ENCODE data around the gene PLCB1. TPM values are rescaled to one million over a fixed set of nuclear protein-coding genes. Genes with fewer than 3 reads are reported as not detected.

Gene PLCB1
- total and polyA plus RNA-seq, 2 of the 4 experiments (the other 2 are of a cell fraction): 5.6 to 16.1 TPM

GRCh38 chr20:8842525-8842924 lies 710.5 kb downstream of the PLCB1 start:
- H3K79me1 ChIP-seq (ENCODE audit: low read depth in 1 of 2, low read length in 2 of 2): no peaks in the 10 kb centered on the region
- H3K36me3 ChIP-seq (ENCODE audit: control insufficient read depth, insufficient read depth, low read length): no peaks in the 10 kb centered on the region
- POLR2A ChIA-PET (ENCODE audit: unreplicated experiment): no interaction called here
- H3K4me2 ChIP-seq (ENCODE audit: low read depth, low read length): no peak overlapping the region
- no peaks in the 10 kb centered on the region for H3K4me1 ChIP-seq (ENCODE audit: control insufficient read depth, insufficient read depth, low read length)
- no TSS peak for BruUV-seq (replicated peaks)
- H4K8ac ChIP-seq (ENCODE audit: low read depth in 2 of 2, low read length in 2 of 2): no peak overlapping the region
- ATAC-seq (ENCODE audit: low read depth): no peak
- dilution Hi-C loops (cut with HindIII; ENCODE audit: low sequenced_read_pairs, unreplicated experiment) (no loop called here), intact Hi-C loops (cut with micrococcal nuclease) (no loop called here), in situ Hi-C loops (cut with MboI; ENCODE audit: low sequenced_read_pairs) (no loop called here)
- no peak overlapping the region for H3K4ac ChIP-seq (ENCODE audit: low read depth, low read length)
- no peak overlapping the region for H4K5ac ChIP-seq (ENCODE audit: low read depth, low read length)
- peaks cover 6% of the 10 kb centered on the region for H3K9me1 ChIP-seq (ENCODE audit: insufficient read depth, low read length)
- H3K23ac ChIP-seq (ENCODE audit: low read depth, low read length): no peak overlapping the region
- H2AK5ac ChIP-seq (ENCODE audit: low read depth, low read length): no peak overlapping the region
- no peak overlapping the region for H2BK120ac ChIP-seq (ENCODE audit: low read depth, low read length)
- H4K20me1 ChIP-seq (ENCODE audit: insufficient read depth, low read length): no peaks in the 10 kb centered on the region
- TF ChIP-seq CTCF (conservative IDR thresholded peaks at IDR 0.05; ENCODE audit: low read depth, low read length) (no peak), MAFK (IDR thresholded peaks at IDR 0.05; ENCODE audit: low read depth, low read length) (no peak), CEBPB (IDR thresholded peaks at IDR 0.05; ENCODE audit: low read depth, low read length) (no peak), RFX5 (IDR thresholded peaks at IDR 0.05; ENCODE audit: low read depth, low read length) (no peak), SMC3 (IDR thresholded peaks at IDR 0.05; ENCODE audit: low read depth, low read length) (no peak), MXI1 (IDR thresholded peaks at IDR 0.05; ENCODE audit: borderline replicate concordance, low read depth, low read length) (no peak), BHLHE40 (IDR thresholded peaks at IDR 0.05; ENCODE audit: low read depth, low read length) (no peak), NFE2L2 (IDR thresholded peaks at IDR 0.05; ENCODE audit: low read depth, low read length) (no peak), POLR2A (IDR thresholded peaks at IDR 0.05; ENCODE audit: low read depth, low read length) (no peak), MAZ (IDR thresholded peaks at IDR 0.05; ENCODE audit: borderline replicate concordance, low read depth, low read length) (no peak), FOS (IDR thresholded peaks at IDR 0.05; ENCODE audit: low read depth, low read length) (no peak), RAD21 (IDR thresholded peaks at IDR 0.05; ENCODE audit: low read length) (no peak), RCOR1 (IDR thresholded peaks at IDR 0.05; ENCODE audit: insufficient replicate concordance, low read length) (no peak)
- TF ChIP-seq, protein P1, sequence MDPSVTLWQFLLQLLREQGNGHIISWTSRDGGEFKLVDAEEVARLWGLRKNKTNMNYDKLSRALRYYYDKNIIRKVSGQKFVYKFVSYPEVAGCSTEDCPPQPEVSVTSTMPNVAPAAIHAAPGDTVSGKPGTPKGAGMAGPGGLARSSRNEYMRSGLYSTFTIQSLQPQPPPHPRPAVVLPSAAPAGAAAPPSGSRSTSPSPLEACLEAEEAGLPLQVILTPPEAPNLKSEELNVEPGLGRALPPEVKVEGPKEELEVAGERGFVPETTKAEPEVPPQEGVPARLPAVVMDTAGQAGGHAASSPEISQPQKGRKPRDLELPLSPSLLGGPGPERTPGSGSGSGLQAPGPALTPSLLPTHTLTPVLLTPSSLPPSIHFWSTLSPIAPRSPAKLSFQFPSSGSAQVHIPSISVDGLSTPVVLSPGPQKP (IDR thresholded peaks at IDR 0.05; ENCODE audit: borderline replicate concordance, low read depth, low read length): no peak
- no peak overlapping the region for H3K4me3 ChIP-seq (ENCODE audit: insufficient read depth, low read depth, low read length)
- CTCF ChIA-PET: no interaction called here
- H3K27me3 ChIP-seq (ENCODE audit: control insufficient read depth, insufficient read depth, low read length): no peaks in the 10 kb centered on the region
- no peak overlapping the region for H2BK20ac ChIP-seq (ENCODE audit: low read depth, low read length)
- 100% methylated on average over 2 of the region's 13 CpGs; no CpG with 5 or more reads in 1 of the 2 experiments for WGBS, 2 experiments (ENCODE audit: extremely low coverage in 2 of 2, insufficient read length in 1 of 2)
- H3K9me3 ChIP-seq (ENCODE audit: control insufficient read depth, insufficient read depth, low read length): no peaks in the 10 kb centered on the region
- H3K18ac ChIP-seq (ENCODE audit: low read depth, low read length): no peak overlapping the region
- no peak overlapping the region for H3K27ac ChIP-seq (ENCODE audit: insufficient read depth, low read length)
- no peak overlapping the region for H4K91ac ChIP-seq (ENCODE audit: insufficient read depth, low read depth, low read length)
- H2AFZ ChIP-seq (replicated peaks; ENCODE audit: low read length, poor library complexity): no peak overlapping the region
- no peak for DNase-seq
- H2BK15ac ChIP-seq (ENCODE audit: low read depth, low read length): no peak overlapping the region
- H3K9ac ChIP-seq (ENCODE audit: low read depth, low read length): no peak overlapping the region
- H2AK9ac ChIP-seq (replicated peaks; ENCODE audit: low read depth, low read length, poor library complexity): no peak overlapping the region
- no peak overlapping the region for H2BK5ac ChIP-seq (ENCODE audit: low read depth, low read length, poor library complexity, severe bottlenecking)
- H3K14ac ChIP-seq (replicated peaks; ENCODE audit: low read depth, low read length): no peak overlapping the region
- H3K56ac ChIP-seq (ENCODE audit: extremely low read depth, insufficient read depth, low read length): no peak overlapping the region
